ENCODE results near the gene WSCD2. TPM values are rescaled to one million over a fixed set of nuclear protein-coding genes. Genes with fewer than 3 reads are reported as not detected.

The WSCD2 gene
- polyA plus RNA-seq, 1 donor from 2014 or later = 5.8 TPM

- TF ChIP-seq RAD21 (conservative IDR thresholded peaks at IDR 0.05) (no peak), CTCF (IDR thresholded peaks at IDR 0.05; ENCODE audit: poor library complexity, severe bottlenecking) (no peak)
- H3K4me2 ChIP-seq (ENCODE audit: low read length) = no peak overlapping the region
These were observed 140.1 kb downstream of the WSCD2 start for GRCh38 chr12:108269224-108269623.

GRCh38 chr12:108270035-108270848 lies 141.2 kb downstream of the WSCD2 start:
- H3K4me3 ChIP-seq (ENCODE audit: low read length) = no peak overlapping the region

More at GRCh38 chr12:108269224-108269623, 140.1 kb downstream of the WSCD2 start:
- Histone ChIP-seq H4K20me1 (ENCODE audit: insufficient read depth) (no peaks in the 10 kb centered on the region), H3K9me3 (ENCODE audit: low read length) (no peaks in the 10 kb centered on the region), H3K9me2 (ENCODE audit: insufficient read depth, low read length) (no peaks in the 10 kb centered on the region), H3K27me3 (ENCODE audit: insufficient read depth, low read depth, low read length) (no peaks in the 10 kb centered on the region), H3K27ac (ENCODE audit: low read length) (no peak overlapping the region), H3F3A (ENCODE audit: insufficient read depth, low read length, poor library complexity, severe bottlenecking) (no peaks in the 10 kb centered on the region), H3K36me3 (ENCODE audit: insufficient read depth, low read length) (no peaks in the 10 kb centered on the region), H3K9ac (ENCODE audit: low read length) (no peak overlapping the region), H2AFZ (ENCODE audit: low read depth, low read length) (no peak overlapping the region), H3K4me3 (ENCODE audit: low read length) (no peak overlapping the region), H3K79me2 (replicated peaks; ENCODE audit: insufficient read depth, low read length) (no peaks in the 10 kb centered on the region)

More at GRCh38 chr12:108270035-108270848, 141.2 kb downstream of the WSCD2 start:
- Histone ChIP-seq H4K20me1 (ENCODE audit: insufficient read depth) (no peaks in the 10 kb centered on the region), H3F3A (ENCODE audit: insufficient read depth, low read length, poor library complexity, severe bottlenecking) (no peaks in the 10 kb centered on the region), H3K36me3 (ENCODE audit: insufficient read depth, low read length) (no peaks in the 10 kb centered on the region), H3K4me2 (ENCODE audit: low read length) (no peak overlapping the region), H3K9me3 (ENCODE audit: low read length) (no peaks in the 10 kb centered on the region), H3K9ac (ENCODE audit: low read length) (no peak overlapping the region), H3K79me2 (replicated peaks; ENCODE audit: insufficient read depth, low read length) (no peaks in the 10 kb centered on the region), H3K27me3 (ENCODE audit: insufficient read depth, low read depth, low read length) (no peaks in the 10 kb centered on the region), H3K27ac (ENCODE audit: low read length) (no peak overlapping the region), H2AFZ (ENCODE audit: low read depth, low read length) (no peak overlapping the region), H3K9me2 (ENCODE audit: insufficient read depth, low read length) (no peaks in the 10 kb centered on the region)
- TF ChIP-seq RAD21 (conservative IDR thresholded peaks at IDR 0.05) = no peak
- no peak for TF ChIP-seq REST (IDR thresholded peaks at IDR 0.05; ENCODE audit: borderline replicate concordance)
- no peak for TF ChIP-seq SMC3 (conservative IDR thresholded peaks at IDR 0.05; ENCODE audit: poor library complexity)
- no peak for TF ChIP-seq POLR2AphosphoS5 (IDR thresholded peaks at IDR 0.05)
- no peak for TF ChIP-seq CTCF (IDR thresholded peaks at IDR 0.05; ENCODE audit: poor library complexity, severe bottlenecking)
- no peak for TF ChIP-seq TAF1 (IDR thresholded peaks at IDR 0.05; ENCODE audit: low read depth)
- TF ChIP-seq EP300 (conservative IDR thresholded peaks at IDR 0.05; ENCODE audit: poor library complexity, severe bottlenecking) = no peak
- TF ChIP-seq EZH2 (IDR thresholded peaks at IDR 0.05; ENCODE audit: borderline replicate concordance, insufficient read depth, low read length, poor library complexity, severe bottlenecking) = no peak
- TF ChIP-seq MXI1 (conservative IDR thresholded peaks at IDR 0.05; ENCODE audit: poor library complexity, severe bottlenecking) = no peak

Data from neural cell (in vitro differentiated cells).